ENCODE measurements around the gene RANBP9.

DNA sequence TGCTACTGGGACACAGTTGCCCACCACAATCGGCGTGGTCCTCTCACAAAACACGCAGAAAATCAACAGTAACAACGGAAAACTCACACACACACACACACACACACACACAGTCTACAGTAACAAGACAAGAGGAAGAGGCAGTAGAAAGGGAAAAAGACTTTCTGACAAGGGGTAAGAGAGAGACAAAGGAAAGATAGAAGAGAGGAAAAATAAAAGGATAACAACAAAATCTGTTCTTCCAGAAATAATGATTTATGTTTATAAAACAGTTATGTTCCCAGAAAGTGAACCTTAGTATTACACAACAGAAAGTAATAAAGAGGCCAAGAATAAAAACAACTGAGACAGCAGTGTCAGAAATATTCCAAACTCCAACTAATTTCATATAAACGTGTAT lies 2.9 kb downstream of the RANBP9 start:
- no peak for TF ChIP-seq CTCF (IDR thresholded peaks at IDR 0.05; ENCODE audit: low read depth, low read length, missing input control)
- no peak for TF ChIP-seq NR2F2 (IDR thresholded peaks at IDR 0.05)
- TF ChIP-seq TAF1 (conservative IDR thresholded peaks at IDR 0.05): no peak
- TF ChIP-seq ZBTB33 (IDR thresholded peaks at IDR 0.05): no peak
- no peak for TF ChIP-seq REST (IDR thresholded peaks at IDR 0.05)
- TF ChIP-seq EGR1 (IDR thresholded peaks at IDR 0.05; ENCODE audit: low read depth in 2 of 2): no peak

All from liver (tissue), 3 donors.